Measurements from ENCODE around the gene SLC35E3.
"Not testable (repeated sequence)": the region's sequence is repeated elsewhere in the genome, so short reads cannot be mapped to it uniquely, and the experiment has no call there.

SLC35E3 gene

DNA sequence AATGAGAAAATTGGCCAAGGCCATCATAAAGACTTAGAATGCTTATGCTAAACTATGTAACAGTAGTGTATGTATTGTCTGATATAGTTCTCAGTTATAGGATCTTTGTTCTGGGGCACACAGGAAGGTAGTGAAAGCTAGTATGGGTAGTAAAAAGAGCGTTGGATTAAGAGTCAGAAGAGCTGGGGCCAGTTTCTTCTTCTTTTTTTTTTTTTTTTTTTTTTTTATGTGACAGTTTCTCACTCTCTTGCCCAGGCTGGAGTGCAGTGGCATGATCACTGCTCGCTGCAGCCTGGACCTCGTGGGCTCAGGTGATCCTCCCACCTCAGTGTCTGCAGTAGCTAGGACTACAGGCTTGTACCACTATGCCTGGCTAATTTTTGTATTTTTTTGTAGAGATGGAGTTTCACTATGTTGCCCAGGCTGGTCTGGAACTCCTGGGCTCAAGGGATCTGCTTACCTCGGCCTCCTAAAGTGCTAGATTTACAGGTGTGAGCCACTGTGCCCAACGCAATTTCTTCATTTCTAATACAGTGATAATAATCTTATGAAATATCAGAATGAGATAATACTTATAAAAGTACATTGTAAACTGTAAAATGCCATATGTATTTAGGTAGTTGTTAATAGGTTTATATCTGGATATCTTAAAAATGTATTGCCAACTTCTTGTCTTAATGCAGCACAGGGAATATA is 69.4 kb downstream of the SLC35E3 start:
- no peak for DNase-seq

DNA sequence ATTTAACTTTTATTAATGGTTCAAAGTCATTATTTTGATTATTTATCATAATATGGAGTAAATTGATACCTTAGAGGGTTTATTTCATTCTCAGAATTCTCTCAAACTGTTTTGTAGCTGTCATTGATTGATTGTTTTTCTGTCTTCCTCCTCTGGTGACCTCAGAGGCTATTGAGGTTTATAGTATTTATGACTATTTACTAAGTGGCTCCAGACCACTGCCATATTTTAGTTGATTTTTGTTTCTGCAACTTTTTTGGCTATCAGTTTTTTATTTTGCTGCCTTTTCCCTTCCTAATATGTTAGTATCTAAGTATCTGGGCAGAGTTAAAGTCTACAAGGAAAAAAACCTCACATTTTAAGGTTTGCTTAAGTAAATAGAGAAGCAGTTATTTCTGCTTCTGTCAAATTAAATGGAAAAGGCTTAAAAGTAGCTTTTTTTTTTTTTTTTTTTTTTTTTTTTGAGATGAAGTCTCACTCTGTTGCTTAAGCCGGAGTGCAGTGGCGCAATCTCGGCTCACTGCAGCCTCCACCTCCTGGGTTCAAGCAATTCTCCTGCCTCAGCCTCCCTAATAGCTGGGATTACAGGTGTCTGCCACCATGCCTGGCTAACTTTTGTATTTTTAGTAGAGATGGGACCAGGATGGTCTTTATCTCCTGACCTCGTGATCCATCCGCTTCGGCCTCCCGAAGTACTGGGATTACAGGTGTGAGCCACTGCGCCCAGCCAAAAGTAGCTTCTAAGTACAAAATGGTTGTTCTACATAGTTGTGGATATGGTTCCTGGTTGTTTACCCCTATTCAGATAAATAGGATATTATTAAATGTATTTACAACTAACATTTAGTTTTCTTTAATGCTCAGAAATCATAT is 70.2 kb downstream of the SLC35E3 start:
- no peak for DNase-seq

DNA sequence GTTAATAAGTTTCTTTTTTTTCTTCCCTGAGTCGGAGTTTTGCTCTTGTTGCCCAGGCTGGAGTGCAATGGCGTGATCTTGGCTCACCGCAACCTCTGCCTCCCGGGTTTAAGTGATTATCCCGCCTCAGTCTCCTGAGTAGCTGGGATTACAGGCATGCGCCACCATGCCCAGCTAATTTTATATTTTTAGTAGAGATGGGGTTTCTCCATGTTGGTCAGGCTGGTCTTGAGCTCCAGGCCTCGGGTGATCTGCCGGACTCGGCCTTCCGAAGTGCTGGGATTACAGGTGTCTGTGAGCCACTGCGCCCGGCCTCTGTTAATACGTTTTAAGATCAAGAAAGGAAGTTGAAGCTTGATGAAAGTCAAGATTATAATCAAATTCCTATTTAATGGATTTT is 73.5 kb downstream of the SLC35E3 start:
- DNase-seq, result not testable (repeated sequence)

DNA sequence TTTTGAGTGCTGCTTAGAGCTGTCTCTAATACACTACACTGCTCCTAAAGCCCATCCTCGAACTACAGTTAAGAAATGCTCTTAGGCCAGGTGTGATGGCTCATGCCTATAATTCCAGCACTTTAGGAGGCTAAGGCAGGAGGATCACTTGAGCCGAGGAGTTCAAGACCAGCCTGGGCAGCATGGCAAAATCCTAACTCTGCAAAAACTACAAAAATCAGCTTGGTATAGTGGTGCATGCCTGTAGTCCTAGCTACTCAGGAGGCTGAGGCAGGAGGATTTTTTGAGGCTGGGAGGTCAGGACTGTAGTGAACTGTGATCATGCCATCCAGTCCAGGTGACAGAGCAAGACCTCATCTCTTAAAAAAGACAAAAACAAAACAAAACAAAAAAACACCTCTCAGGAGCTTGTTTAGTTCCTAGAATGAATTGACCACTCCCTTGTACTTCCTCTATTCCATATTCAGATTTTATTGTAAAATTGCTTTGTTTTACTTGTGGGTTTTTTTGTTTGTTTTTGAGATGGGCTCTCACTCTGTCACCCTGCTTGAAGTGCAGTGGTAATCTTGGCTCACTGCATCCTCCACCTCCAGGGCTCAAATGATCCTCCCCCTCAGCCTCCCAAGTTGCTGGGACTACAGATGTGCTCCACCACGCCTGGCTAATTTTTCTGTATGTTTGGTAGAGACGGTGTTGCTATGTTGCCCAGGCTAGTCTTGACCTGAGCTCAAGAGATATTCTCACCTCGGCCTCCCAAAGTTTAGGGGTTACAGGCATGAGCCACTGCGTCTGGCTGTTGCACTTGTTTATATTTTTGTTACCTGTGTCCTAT is 75.6 kb downstream of the SLC35E3 start:
- DNase-seq, result no peak

DNA sequence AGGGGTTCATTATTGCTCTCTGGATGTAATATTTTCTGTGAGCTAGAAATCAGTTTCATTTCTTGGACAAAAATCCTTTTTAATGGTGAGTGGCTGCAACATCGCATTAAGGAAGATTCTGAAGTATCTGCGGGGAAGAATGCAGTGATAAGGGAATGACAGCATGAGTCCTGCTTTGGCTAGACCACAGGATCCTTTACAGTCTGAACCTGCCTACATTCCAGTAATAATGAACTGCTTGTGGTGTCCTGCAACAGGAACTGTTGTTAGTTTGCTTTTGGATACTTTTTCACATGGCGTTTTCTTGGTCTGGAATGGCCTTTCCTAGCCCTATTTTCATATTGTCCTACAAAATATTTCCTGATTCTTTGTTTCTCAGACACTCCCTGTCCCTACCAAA is 77.7 kb downstream of the SLC35E3 start:
- DNase-seq, result no peak

DNA sequence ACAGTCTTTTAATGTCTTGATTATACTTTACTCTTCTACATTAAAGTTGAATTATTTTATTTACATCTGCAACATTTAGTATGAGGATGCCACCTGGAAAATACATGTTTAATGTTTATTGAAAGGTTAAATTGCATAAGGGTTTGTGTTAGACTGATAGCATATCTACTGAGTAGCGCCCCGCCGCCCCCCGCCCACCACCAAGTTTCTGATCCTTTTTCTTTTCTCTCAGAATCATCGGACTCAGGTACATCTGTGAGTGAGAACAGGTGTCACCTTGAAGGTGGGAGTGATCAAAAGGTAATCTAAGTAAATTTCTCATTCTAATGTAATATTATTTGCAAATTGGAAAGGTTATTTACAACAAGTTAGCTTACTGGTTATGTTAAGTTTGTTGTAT is 78.2 kb downstream of the SLC35E3 start:
- DNase-seq, result no peak

DNA sequence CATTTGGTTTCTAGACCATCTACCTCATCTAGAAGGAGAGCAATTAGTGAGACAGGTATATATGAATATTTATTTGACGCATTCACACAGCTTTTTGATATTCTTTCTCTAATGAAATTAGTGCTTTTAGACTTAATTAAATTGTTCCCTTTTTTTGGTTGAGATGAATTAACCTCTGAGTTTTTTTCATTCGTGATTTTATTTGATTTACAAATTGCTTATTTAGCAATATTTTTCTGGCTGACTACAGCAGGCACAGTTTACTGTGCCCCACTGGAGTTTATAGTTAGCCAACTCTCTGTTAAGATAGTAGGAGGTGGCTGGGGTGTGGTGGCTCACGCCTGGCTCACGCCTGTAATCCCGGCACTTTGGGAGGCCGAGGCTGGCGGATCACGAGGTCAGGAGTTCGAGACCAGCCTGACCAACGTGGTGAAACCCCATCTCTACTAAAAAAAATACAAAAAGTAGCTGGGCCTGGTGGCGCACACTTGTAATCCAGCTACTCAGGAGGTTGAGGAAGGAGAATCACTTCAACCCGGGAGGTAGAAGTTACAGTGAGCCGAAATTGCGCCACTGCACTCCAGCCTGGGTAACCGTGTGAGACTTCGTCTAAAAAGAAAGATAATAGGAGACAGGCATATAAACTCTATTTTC is 78.7 kb downstream of the SLC35E3 start:
- DNase-seq, result no peak

DNA sequence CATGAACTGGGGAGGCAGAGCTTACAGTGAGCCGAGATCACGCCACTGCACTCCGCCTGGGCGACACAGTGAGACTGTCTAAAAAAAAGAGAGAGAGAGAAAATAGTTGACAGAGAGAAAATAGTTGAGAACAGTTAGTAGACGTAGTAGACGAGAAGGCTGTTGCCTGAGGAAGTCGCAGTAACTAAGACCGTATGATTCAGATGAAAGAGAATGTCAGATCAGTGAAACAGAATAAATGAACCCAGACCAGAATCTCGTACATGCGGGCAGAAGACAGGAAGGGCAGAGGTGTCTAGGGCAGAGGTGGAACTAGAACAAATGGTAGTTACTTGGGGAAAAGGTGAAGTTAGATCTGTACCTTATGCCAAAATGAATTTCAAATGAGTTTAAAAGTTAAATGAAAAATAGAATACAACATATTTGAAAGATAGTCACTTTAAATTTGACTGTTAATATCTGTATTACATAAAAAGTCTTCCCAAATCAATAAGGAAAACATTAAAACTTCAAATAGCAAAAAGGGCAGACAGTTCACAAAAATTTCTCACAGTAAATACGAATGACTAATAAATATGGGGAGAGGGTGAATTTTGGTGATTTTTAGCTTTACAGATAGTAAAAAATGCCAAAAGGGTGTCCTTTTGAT is 79.7 kb downstream of the SLC35E3 start:
- DNase-seq, result no peak

DNA sequence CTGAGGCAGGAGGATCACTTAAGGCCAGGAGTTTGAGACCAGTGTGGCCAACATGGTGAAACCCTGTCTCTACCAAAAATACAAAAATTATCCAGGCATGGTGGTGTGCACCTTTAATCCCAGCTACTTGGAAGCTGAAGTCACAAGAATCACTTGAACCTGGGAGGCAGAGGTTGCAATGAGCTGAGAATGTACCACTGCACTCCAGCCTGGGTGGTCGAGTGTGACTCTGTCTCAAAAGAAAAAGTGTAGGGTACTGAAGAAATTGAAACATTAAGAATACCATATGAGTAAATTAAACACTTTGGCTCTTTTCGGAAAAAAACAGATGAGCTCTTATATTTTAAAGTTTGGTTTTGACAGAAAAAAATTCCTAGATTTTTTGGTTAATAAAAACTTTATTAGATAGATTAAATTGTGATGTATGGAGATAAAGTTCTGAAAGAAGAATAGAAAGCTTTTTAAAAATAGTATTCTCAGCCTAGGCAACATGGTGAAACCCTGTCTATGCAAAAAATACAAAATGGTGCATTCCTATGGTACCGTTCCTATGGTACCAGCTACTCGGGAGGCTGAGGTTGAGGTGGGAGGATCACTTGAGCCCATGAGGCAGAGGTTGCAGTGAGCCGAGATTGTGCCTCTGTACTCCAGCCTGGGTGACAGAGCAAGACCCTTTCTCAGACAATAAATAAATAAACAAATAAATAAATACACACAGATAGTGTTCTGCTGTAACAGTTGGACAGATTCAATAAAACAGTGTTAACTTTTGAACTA is 82.1 kb downstream of the SLC35E3 start:
- DNase-seq, result no peak

DNA sequence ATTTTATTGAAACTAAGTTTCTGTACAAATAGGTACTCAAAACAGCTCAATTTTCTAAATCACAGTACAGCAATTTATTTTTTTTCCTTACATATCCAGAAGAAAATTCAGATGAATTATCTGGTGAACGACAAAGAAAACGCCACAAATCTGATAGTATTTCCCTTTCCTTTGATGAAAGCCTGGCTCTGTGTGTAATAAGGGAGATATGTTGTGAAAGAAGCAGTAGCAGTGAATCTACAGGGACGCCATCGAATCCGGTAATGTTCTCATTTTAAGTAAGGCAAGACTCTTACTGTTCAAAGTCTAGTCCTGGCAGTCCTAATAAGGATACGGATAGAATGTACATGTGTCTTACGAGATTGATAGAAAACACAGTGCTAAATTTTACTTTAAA is 82.7 kb downstream of the SLC35E3 start:
- DNase-seq, result no peak
